Tongue (tissue), 2 donors: ENCODE measurements around the gene SALL4. TPM values are rescaled to one million over a fixed set of nuclear protein-coding genes. Genes with fewer than 3 reads are reported as not detected.
"Not testable (repeated sequence)": the region's sequence is repeated elsewhere in the genome, so short reads cannot be mapped to it uniquely, and the experiment has no call there.

Experiments used
- DNase-seq: peaks from one replicate; pipeline ENCODE4 v3.0.0-alpha.2; 2015
- total RNA-seq: library from RNA; depleted of rRNA; stranded (reverse); fragments of >200 nt; gene quantifications from one replicate; pipeline ENCODE4 v1.2.3, GENCODE V29; 2014

The SALL4 gene
- total RNA-seq, 1 donor from 2014 or later, result 0.41 TPM

DNA sequence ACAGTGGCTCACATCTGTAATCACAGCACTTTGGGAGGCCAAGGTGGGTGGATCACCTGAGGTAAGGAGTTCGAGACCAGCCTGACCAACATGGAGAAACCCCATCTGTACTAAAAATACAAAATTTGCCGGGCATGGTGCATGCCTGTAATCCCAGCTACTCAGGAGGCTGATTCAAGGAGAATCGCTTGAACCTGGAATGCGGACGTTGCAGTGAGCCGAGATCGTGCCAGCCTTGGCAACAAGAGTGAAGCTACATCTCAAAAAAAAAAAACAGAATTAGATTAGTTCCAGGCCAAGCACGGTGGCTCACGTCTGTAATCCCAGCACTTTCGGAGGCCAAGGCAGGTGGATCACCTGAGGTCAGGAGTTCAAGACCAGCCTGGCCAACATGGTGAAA is 36.9 kb downstream of the SALL4 start:
- DNase-seq, result not testable (repeated sequence)

DNA sequence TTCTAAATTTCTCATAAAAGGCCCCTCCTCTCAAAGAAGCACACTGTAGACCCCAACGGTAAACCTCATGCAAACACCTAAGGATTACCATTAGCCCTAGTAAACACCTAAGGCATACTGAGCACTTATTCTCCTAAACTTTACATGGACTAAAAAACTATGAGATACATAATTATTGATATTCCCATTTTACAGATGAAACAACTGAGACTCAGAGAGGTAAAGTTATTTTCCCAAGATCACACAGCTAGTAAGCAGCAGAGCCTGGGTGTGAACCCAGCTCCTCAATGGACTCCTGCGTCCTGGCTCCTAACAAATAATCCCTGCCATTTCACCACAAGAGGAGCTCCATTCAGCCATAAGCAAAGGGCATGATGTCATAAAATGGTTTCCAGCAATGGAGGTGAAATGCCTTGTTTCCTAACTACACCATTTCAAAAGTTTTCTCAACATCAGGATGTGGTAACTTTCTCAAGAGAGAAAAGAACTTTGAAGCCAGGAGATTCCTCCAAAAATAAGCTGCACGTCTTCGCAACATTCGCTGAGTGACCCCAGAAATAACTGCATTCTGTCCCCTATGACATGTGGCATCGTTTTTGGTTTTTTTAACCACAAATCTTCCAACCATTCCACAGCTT is 38.2 kb downstream of the SALL4 start:
- DNase-seq, result no peak

DNA sequence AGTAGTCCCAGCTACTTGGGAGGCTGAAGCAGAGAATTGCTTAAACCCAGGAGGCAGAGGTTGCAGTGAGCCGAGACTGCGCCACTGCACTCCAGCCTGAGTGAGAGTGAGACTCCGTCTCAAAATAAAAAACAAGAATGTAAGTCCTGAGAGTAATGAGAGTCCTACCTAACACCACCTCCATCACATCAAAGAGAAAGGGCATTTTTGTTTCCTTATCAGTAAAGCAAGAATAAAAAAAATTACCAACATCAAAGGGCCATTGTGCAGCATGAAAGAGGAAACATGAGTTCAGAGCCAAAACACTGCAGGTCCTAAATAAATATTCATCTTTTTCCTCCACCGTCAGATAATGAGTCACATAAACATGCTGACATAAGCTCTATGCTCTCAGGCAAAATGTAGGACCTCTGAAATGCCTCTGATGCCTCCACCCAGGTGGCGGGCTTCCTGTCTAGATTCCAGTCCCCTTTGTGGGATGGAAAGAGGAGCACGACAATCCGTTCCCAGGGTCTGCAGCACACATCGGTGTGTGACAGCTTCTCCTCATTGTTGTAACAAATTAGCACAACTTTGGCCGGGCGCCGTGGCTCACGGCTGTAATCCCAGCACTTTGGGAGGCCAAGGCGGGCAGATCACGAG is 41.3 kb downstream of the SALL4 start:
- DNase-seq, result no peak

DNA sequence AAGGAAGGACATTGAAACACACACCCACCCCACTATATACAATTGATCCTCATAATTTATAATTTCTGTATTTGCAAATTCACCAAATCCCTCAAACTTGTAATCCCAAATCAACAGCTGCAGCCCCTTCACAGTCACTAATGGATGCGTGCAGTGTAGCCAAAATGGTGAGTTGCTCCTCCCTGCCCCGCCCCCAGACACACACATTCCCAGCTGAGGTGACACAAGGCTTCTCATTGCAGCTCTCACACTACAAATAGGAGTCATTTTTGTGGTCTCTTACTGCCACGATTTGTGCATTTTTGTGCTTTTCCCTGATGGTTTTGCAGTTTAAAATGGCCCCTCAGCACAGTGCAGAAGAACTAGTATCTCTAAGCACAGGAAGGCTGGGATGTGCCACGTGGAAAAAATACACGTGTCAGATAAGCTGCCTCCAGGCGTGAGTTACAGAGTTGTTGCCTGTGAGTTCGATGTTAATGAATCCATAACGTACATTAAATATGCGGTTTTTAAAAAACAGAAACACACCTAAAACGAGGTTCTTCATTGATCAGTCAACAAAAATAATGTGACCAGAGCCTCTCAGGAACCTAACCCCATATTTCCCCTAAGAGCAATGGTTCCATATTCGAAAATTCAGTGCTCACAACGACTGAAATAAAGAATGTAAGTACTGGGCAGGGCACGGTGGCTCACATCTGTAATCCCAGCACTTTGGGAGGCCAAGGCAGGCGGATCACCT is 42.4 kb downstream of the SALL4 start:
- DNase-seq, result no peak

DNA sequence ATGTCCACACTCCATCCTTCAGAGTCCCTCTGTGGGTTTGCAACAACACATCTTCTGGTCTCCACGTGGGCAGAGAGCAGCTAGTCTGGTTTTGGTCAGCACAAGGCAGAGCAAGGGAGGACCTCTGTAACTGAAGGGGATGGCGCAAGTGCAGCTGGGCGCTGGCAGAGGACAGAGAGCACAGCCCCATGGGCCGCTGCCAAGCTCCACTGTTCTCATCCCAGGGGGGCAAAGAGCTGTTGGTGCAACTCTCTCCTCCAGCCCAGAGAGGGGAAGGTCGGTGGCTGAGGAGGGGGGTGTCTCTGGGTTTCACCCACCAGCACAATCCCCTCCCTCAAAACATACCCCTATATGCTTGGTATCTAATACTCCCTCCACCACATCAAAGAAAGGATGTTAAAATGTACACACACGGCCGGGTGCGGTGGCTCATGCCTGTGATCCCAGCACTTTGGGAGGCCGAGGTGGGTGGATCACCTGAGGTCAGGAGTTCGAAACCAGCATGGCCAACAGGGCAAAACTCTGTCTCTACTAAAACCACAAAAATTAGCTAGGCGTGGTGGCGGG is 43.3 kb downstream of the SALL4 start:
- DNase-seq, result no peak

DNA sequence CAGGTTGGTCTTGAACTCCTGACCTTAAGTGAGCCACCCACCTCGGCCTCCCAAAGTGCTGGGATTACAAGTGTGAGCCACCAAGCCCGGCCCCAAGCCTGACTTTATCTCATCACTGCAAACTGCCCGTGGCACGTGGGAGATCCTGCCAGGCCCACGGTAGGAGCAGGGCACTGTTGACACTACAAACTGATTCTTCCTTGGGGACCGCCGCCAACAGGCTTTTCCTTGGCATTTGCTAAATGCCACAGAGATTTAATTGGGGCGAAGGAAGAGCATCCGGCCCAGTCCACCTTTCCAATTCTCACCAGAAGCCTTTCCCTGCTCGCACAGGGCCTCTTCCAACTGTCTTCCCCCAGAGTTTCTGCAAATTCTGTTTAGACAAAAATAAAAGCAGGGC is 45.1 kb downstream of the SALL4 start:
- no peak for DNase-seq

DNA sequence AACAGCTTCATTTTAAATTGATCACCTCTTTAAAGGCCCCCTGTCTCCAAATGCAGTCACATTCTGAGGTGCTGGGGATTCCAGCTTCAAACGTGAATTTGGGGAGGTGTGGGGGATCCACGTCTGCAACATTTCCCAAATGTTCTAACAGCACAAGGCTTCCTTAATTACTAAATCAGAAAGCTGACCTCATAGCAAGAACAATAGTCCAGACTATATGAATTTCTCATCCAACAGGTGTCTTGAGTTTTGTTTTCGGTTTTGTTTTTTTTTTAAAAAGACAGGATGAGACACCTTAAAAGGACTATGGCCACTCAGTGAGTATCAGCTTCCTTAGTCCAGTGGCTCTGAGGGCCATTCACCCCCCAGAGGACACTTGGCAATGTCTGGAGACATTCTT is 45.7 kb downstream of the SALL4 start:
- DNase-seq, result no peak

DNA sequence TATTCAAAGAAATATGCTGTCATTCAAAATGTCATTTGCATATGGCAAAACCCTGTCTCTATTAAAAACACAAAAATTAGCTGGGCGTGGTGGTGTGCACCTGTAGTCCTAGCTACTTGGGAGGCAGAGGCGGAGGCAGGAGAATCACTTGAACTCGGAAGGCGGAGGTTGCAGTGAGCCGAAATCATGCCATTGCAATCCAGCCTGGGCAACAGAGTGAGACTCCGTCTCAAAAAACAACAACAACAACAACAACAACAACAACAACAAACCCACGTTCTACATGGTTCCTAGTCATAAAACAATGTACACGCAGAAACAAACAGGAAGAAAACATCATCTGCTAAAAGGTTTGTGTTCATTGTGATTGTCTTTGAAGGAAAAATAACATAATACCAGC is 49.1 kb downstream of the SALL4 start:
- DNase-seq, result not testable (repeated sequence)

DNA sequence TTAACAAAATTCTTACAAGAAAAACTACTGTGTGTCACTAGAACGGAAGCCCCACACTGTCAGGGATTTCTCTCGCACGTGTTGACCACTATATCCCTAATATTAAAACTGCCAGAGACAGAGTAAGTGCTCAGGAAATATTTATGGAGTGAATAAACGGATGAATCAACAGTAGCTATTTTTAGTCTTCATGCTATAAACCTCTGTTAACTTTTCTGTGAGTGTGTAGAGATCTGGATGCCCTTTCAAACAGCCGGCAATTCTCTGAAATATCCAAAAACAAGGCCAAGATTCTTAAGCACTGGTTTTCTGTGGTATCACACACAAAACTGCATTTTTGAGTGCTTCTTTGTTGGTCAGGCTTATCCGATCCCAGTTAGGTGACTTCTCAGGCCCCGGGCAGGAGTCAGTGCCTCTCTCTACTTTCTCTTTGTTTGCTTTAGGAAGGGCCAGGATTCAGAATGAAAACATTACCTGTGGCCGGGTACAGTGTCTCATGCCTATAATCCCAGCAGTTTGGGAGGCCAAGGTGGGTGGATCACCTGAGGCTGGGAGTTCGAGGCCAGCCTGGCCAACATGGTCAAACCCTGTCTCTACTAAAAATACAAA is 49.9 kb downstream of the SALL4 start:
- no peak for DNase-seq

DNA sequence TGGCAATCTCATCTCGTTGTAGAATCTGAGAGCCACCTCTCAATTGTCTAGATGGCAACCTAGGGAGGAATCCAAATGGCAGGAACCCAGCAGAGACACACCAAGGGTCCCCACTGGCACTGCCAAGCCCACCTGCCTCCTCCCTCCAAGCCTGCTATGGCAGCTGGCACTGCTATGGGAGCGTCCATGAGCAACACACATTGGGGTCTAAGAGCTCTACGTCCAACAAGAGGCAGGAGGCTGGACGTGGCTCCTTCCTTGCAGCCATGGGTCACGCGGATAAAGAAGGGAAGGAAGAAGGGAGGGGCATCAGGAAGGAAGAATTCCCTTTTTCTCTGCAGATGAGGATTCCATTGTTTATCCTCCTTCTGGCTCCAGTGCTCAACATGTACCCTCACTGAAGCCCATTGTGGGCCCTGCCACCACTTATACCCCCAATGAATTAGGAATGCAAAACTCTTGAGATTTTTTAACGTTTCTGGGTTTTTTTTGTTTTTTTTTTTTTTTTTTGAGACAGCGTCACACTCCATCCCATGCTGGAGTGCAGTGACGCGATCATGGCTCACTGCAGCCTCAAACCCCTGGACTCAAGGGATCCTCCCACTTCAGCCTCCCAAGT is 51.4 kb downstream of the SALL4 start:
- DNase-seq, result no peak

DNA sequence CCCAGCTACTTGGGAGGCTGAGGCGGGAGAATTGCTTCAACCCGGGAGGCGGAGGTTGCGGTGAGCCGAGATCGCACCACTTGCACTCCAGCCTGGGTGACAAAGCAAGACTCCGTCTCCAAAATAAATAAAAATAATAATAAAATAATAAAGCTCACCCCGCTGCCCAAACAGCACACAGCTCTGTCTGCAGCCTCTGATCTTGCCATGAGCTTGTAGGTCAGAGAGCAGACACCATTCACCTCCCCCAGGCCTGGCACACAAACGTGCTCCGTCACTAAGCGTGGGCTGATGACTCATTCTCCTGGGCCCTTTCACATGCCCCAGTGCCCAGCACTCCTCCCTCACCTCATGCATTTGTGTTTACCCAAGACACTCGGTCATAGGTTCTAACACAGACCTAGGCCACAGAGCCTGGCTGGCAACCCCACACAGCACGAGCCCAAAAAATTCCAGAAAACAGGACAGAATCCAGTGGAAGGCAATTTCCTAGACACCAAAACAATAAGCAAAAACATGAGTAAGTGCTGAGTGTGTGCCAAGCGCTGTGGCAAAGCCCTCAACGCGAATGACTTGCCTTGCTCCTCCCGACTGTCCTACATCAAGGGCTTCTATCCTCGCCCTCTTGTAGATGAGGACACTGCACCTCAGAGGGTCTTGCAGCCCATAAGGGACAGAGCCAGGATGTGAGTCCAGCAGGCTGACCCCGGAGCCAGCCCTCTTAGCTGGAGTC is 52.1 kb downstream of the SALL4 start:
- DNase-seq, result no peak

DNA sequence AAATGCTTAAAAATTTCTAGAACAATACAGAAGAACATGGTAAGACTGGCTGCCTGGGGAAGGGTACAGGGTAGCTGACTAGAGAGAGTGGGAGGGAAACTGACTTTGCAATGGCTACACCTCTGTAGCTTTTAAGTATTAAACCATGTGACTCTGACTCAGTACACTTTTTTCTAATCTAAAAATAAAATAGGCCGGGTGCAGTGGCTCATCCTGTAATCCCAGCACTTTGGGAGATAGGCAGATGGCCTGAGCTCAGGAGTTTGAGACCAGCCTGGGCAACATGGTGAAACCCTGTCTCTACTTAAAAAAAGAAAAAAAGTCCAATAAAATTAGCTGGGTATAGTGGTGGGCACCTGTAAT is 52.7 kb downstream of the SALL4 start:
- no peak for DNase-seq

DNA sequence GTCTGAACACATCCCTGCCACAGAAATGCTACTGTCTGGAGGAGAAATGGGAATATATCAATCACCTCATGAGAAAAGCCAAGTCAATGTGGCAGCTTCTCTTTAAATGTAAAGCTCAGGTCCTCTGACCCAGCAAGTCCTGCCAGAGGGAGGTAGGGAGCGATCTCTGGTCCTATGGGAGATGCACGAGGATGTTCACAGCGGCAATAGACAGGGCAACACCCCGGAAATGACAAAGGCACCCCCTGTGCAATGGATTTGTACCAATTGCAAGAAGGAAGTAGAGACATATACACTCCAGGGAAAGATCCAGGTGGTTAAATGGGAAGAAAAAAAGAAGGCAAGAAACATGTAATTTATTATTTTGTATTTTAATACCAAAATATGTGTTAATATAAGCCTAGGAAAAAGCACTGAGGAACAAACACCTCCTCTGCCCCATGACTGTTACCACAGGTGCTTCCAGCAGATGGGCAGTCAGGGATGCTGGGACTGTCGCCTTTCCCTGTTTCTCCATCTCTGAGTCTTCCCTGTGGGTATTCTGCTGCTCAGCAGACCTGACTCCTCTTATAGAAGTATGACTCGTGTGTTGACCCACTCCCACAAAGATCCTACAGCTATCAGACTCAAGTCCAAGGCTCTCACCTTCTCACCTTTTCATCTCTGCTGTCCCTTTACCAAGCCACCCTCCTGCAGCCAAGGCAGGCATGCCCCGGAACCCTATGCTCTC is 55.0 kb downstream of the SALL4 start:
- no peak for DNase-seq

DNA sequence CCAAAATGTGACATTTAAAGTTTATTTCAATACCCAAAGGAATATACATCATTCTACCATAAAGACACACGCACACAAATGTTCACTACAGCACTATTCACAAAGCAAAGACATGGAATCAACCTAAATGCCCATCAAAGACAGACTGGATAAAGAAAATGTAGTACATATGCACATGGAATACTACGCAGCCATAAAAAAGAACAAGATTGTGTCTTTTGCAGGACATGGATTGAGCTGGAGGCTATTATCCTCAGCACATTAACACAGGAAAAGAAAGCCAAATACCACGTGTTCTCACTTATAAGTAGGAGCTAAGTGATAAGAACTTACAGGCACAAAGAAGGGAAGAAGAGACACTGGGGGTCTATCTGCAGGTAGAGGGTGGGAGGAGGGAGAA is 56.5 kb downstream of the SALL4 start:
- no peak for DNase-seq

DNA sequence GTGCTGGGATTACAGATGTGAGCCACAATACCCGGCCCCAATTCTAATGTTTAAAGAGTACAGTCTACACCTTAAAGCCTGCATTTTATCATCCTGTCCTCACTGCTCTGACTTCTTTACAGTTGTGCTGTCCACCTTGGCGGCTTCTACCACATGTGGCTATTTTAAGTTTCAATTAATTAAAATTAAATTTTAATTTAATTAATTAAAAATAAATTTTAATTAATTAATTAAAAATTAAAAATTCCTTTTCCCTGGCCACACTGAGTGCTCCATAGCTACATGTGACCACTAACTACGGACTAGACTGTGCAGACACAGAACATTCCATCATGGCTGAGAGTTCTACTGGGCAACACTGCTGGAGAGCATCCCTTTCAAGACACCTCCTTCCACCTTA is 61.5 kb downstream of the SALL4 start:
- no peak for DNase-seq

DNA sequence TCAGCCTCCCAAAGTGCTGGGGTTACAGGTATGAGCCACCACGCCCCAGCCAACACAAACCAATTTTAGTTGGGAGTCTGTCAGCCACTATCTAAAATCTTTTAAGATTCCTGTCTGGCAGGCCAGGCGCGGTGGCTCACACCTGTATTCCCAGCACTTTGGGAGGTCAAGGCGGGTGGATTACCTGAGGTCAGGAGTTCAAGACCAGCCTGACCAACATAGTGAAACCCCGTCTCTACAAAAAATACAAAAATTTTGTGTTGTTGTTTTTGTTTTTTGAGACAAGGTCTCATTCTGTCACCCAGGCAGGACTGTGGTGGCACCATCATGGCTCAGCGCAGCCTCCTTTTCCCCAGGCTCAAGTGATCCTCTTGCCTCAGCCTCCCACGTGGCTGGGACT is 62.0 kb downstream of the SALL4 start:
- not testable (repeated sequence) for DNase-seq

DNA sequence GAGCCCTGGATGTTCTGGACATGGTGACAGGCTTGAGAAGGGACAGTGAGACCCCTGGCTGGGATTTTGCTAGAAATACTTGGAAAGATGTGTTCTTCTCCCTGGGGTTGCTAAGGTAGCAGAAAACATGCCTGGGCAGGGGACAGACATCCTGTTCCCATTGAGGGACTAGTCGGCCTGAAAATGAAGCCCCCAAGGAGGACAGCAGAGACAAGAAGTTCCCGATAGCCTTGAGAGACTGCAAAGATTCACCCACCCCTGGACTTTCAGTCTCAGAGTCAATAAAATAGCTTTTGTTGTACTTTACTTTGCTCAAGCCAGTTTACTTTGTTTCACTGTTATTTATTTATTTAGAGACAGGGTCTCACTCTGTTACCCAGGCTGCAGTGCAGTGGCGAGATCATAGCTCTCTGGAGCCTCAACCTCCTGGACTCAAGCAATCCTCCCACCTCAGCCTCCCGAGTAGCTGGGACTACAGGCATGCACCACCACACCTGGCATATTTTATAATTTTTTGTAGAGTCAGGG is 62.5 kb downstream of the SALL4 start:
- DNase-seq, result no peak

DNA sequence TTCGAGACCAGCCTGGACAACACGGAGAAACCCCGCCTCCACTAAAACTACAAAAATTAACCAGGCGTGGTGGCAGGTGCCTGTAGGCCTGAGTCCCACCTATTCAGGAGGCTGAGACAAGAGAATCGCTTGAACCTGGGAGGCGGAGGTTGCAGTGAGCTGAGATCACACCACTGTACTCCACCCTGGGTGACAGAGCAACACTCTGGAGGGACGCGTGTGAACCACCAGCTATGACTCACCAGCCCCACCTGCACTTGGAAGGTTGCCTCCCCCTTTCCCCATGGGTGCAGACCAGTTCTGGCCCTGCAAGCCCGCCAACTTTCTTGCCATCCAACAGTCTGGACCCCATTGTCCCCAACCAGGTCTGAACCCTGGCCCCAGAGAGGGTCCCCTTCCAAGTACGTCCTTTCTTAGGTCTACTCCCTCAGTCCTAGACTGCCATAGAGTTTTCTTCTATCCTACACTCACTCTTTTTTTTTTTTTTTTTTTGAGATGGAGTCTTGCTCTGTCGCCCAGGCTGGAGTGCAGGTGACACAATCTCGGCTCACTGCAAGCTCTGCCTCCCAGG is 63.4 kb downstream of the SALL4 start:
- DNase-seq, result no peak

DNA sequence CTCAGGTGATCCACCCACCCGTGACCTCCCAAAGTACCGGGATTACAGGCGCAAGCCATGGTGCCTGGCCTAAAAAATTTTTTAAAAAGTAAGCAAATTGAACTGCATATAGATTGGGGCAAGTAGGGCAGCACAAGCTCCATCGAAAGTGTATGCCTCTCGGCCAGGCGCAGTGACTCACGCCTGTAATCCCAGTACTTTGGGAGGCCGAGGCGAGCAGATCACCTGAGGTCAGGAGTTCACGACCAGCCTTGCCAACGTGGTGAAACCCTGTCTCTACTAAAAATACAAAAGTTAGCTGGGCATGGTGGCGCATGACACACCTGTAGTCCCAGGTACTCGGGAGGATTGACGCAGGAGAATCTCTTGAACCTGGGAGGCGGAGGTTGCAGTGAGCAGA is 64.1 kb downstream of the SALL4 start:
- not testable (repeated sequence) for DNase-seq

DNA sequence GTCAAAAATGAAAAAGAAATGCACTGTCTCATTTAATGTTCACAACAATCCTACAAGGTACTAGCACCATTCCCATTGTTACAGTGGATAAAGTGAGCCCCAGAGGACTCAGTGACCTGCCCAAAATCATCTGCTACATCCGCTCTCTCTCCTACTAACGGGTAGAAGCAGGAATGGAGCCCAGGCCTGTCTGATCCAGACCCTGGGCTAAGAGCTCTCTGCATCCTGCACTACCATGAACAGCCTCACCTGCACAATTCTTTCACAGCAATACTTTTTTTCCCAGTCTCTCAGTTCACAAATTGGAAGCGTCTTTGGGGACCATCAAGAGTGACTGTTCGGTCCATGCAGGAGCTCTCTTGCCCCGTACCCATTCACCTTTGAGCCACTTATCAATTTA is 65.4 kb downstream of the SALL4 start:
- no peak for DNase-seq
